Measurements from ENCODE around the gene PUM1. TPM values are rescaled to one million over a fixed set of nuclear protein-coding genes. Genes with fewer than 3 reads are reported as not detected.

The PUM1 gene
- total RNA-seq, 4 donors from 2014 or later, result 61.6 to 109 (median 76.9) TPM

DNA sequence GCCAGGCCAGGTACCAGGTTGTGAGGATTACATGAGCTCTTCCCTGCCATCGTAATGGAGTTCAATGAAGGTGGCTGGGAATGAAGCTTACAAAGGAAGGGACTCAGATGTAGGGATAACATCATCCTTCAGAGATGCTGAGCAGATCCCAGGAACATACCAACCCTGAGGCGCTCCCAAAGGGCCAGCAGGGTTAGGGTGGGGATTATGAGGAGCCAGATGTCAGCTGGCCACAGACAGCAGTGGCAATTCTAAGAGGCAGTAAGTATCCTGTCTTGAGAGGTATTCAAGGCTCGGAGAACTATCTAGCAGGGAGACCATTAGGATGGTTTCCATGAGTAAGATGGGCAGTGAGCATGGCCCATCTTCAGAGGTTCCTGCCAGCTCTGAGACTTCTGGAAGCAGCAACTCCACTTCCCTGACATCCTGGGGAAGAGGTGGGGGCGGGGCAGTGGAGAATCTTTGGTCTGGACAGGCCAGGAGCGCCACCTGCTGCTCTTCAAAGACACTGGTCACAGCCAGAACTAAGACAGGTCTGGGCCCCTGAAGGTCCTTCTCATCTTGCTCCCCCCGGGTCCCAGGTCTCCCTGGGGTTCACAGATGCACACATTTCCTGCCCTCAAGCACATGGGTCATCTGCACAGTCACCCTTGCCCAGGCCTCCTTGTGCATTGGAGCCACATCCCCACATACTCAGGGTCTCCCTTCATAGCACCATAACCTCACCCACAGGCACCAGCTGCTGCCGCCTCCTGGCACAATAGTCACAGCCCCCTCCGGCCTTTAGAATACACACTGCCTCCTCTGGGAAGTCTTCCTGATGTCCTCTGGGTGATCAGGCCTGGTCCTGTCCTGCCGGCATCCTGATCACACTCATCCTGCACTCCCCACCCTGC, 154.2 kb downstream of the PUM1 start:
- Histone ChIP-seq H3K9me3 (no peaks in the 10 kb centered on the region), H3K27ac (no peak overlapping the region), H3K27me3 (peaks cover 0 to 8% of the 10 kb centered on the region in 2 donors), H3K36me3 (no peaks in the 10 kb centered on the region), H3K4me3 (no peak overlapping the region), H3K4me1 (peaks cover 0 to 24% (median 10%) of the 10 kb centered on the region in 4 donors)
- peak; percentile 79 to 93 (median 88) for DNase-seq
- TF ChIP-seq, protein P1, sequence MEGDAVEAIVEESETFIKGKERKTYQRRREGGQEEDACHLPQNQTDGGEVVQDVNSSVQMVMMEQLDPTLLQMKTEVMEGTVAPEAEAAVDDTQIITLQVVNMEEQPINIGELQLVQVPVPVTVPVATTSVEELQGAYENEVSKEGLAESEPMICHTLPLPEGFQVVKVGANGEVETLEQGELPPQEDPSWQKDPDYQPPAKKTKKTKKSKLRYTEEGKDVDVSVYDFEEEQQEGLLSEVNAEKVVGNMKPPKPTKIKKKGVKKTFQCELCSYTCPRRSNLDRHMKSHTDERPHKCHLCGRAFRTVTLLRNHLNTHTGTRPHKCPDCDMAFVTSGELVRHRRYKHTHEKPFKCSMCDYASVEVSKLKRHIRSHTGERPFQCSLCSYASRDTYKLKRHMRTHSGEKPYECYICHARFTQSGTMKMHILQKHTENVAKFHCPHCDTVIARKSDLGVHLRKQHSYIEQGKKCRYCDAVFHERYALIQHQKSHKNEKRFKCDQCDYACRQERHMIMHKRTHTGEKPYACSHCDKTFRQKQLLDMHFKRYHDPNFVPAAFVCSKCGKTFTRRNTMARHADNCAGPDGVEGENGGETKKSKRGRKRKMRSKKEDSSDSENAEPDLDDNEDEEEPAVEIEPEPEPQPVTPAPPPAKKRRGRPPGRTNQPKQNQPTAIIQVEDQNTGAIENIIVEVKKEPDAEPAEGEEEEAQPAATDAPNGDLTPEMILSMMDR (IDR thresholded peaks at IDR 0.05), result peak; percentile 46 to 88 (median 80)
- TF ChIP-seq POLR2A (IDR thresholded peaks at IDR 0.05), result no peak

GRCh38 chr1:30909365-30910068, 156.0 kb downstream of the PUM1 start:
- Histone ChIP-seq H3K4me1 (peaks cover 0 to 24% (median 10%) of the 10 kb centered on the region in 4 donors), H3K27ac (peak overlapping the region in 3 of 4 donors; percentile 46 to 65 (median 57))
- TF ChIP-seq, protein P1 (IDR thresholded peaks at IDR 0.05), result no peak

DNA sequence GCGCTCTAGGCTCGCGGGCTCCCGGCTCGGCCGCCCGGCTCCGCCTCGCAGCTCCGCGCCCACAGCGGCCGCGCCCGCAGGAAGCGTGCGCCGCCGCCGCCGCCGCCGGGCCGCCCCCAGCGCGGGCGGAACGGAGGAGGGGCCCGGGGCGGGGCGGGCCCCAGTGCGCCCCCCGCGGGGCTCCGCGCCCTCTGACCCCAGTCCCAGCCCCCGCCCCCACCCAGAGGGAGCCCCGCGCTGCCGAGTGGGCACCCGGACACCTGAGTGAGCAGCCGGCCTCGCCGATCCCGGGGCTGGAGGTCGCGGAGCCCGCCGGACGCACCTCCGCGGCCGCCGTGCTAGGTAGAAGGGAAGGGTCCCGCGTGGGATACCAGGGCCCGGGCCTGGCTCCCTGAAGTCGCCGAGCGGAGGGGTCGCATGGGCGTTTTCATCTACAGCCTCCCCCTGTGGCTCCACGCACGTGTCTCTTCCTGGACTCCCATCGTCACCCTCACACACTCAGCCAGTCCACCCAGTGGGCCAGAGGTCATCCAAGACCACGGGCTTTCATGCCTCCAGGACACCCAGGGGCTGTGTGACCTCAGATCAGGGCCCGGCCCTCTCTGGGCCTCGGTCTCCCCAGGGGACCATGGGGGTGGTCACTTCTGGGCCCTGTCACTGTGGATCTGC, 156.7 kb downstream of the PUM1 start, which contains the start of gene SDC3:
SDC3 (minus strand) TSS at position 63 of the 669 bp plus-strand sequence. CDS start 172 bp downstream, outside the sequence.
- DNase-seq, result peak in 1 of 3 donors; percentile 56
- peaks cover 0 to 24% (median 10%) of the 10 kb centered on the region in 4 donors for H3K4me1 ChIP-seq

More at GRCh38 chr1:30909365-30910068, 156.0 kb downstream of the PUM1 start:
- DNase-seq, result no peak
- H3K27me3 ChIP-seq, result peaks cover 0 to 8% of the 10 kb centered on the region in 2 donors
- H3K9me3 ChIP-seq, result no peaks in the 10 kb centered on the region
- H3K36me3 ChIP-seq, result no peaks in the 10 kb centered on the region
- H3K4me3 ChIP-seq, result peak overlapping the region; percentile 29 to 54 (median 50)

GRCh38 chr1:30908316-30908695, 157.2 kb downstream of the PUM1 start:
- Histone ChIP-seq H3K27me3 (peaks cover 0 to 8% of the 10 kb centered on the region in 2 donors), H3K4me1 (peaks cover 0 to 29% (median 10%) of the 10 kb centered on the region in 4 donors), H3K4me3 (peak overlapping the region; percentile 28 to 64 (median 48))

More for the DNA sequence above, 156.7 kb downstream of the PUM1 start, which contains the start of gene SDC3:
- Histone ChIP-seq H3K36me3 (no peaks in the 10 kb centered on the region), H3K27me3 (peaks cover 0 to 8% of the 10 kb centered on the region in 2 donors), H3K27ac (peak within 1 kb of the TSS in 3 of 4 donors; percentile 52 to 68 (median 57)), H3K4me3 (peak within 1 kb of the TSS; percentile 29 to 64 (median 52)), H3K9me3 (no peaks in the 10 kb centered on the region)
- TF ChIP-seq, protein P1 (IDR thresholded peaks at IDR 0.05), result no peak
- TF ChIP-seq POLR2A (IDR thresholded peaks at IDR 0.05), result no peak

More at GRCh38 chr1:30908316-30908695, 157.2 kb downstream of the PUM1 start:
- Histone ChIP-seq H3K27ac (peak overlapping the region in 3 of 4 donors; percentile 30 to 68 (median 52)), H3K9me3 (no peaks in the 10 kb centered on the region), H3K36me3 (no peaks in the 10 kb centered on the region)
- TF ChIP-seq POLR2A (IDR thresholded peaks at IDR 0.05), result no peak
- TF ChIP-seq, protein P1 (IDR thresholded peaks at IDR 0.05), result no peak
- DNase-seq, result no peak
